HepG2 (cell line): Measurements from ENCODE around the gene ADCY6. TPM values are rescaled to one million over a fixed set of nuclear protein-coding genes. Genes with fewer than 3 reads are reported as not detected.

Source experiments
- AKAP8 ChIP-seq: sonication (generic); formaldehyde crosslinking; IDR thresholded peaks from 2 replicates; pipeline ENCODE4 v1.5.1; 2020; ENCODE audit warnings: mild to moderate bottlenecking, missing genetic modification reagents
- DPF2 ChIP-seq: sonication (generic); formaldehyde crosslinking; IDR thresholded peaks from 2 replicates; pipeline ENCODE4 v1.4.0; 2020; ENCODE audit warnings: mild to moderate bottlenecking, low read depth, missing genetic modification reagents, borderline replicate concordance
- GLI4 ChIP-seq: sonication (generic); formaldehyde crosslinking; IDR thresholded peaks from 2 replicates; pipeline ENCODE4 v1.5.1; 2020; ENCODE audit warnings: missing genetic modification reagents, mild to moderate bottlenecking, moderate library complexity, borderline replicate concordance
- HMG20B ChIP-seq: conservative IDR thresholded peaks from 2 replicates; pipeline ENCODE4 v1.6.1; 2016; ENCODE audit warnings: missing genetic modification reagents, missing compliant biosample characterization
- JARID2 ChIP-seq: sonication (generic); formaldehyde crosslinking; IDR thresholded peaks from 2 replicates; pipeline ENCODE4 v1.8.1; 2023; ENCODE audit warnings: missing genetic modification reagents, inconsistent platforms; ENCODE audit not compliant: insufficient replicate concordance
- MED8 ChIP-seq: sonication (generic); formaldehyde crosslinking; IDR thresholded peaks from 2 replicates; pipeline ENCODE4 v1.8.1; 2023; ENCODE audit warnings: mild to moderate bottlenecking, missing genetic modification reagents; ENCODE audit not compliant: insufficient replicate concordance
- NFATC3 ChIP-seq: sonication (generic); formaldehyde crosslinking; IDR thresholded peaks from 2 replicates; pipeline ENCODE4 v1.5.1; 2020; ENCODE audit warnings: mild to moderate bottlenecking, missing genetic modification reagents
- PAX8 ChIP-seq: sonication (generic); formaldehyde crosslinking; IDR thresholded peaks from 2 replicates; pipeline ENCODE4 v1.8.0; 2022; ENCODE audit warnings: mild to moderate bottlenecking, missing genetic modification reagents, borderline replicate concordance
- SIX4 ChIP-seq: sonication (generic); formaldehyde crosslinking; IDR thresholded peaks from 2 replicates; pipeline ENCODE4 v1.4.0; 2020; ENCODE audit warnings: missing genetic modification reagents
- SMARCE1 ChIP-seq: fragments of 450-650 bp; IDR thresholded peaks from 2 replicates; pipeline ENCODE4 v1.6.1; 2017; ENCODE audit warnings: borderline replicate concordance
- ZNF101 ChIP-seq: sonication (generic); formaldehyde crosslinking; IDR thresholded peaks from 2 replicates; pipeline ENCODE4 v1.4.0; 2020; ENCODE audit warnings: mild to moderate bottlenecking, low read depth, missing genetic modification reagents, borderline replicate concordance
- ZNF17 ChIP-seq: sonication (generic); formaldehyde crosslinking; IDR thresholded peaks from 2 replicates; pipeline ENCODE4 v1.5.0; 2020; ENCODE audit warnings: mild to moderate bottlenecking, missing genetic modification reagents
- ZNF296 ChIP-seq: sonication (generic); formaldehyde crosslinking; conservative IDR thresholded peaks from 2 replicates; pipeline ENCODE4 v1.5.0; 2020; ENCODE audit warnings: mild to moderate bottlenecking, missing genetic modification reagents
- ZNF333 ChIP-seq: sonication (generic); formaldehyde crosslinking; IDR thresholded peaks from 2 replicates; pipeline ENCODE4 v1.4.0; 2020; ENCODE audit warnings: mild to moderate bottlenecking, missing genetic modification reagents, borderline replicate concordance
- ZNF350 ChIP-seq: sonication (generic); formaldehyde crosslinking; IDR thresholded peaks from 2 replicates; pipeline ENCODE4 v1.4.0; 2020; ENCODE audit warnings: mild to moderate bottlenecking, low read depth, missing genetic modification reagents, borderline replicate concordance
- ZNF589 ChIP-seq: sonication (generic); formaldehyde crosslinking; conservative IDR thresholded peaks from 2 replicates; pipeline ENCODE4 v1.8.0; 2022; ENCODE audit warnings: mild to moderate bottlenecking, moderate library complexity, missing genetic modification reagents
- ZNF746 ChIP-seq: sonication (generic); formaldehyde crosslinking; IDR thresholded peaks from 2 replicates; pipeline ENCODE4 v1.8.0; 2022; ENCODE audit warnings: mild to moderate bottlenecking, missing genetic modification reagents
- polyA plus RNA-seq, 8 experiments: library from polyadenylated mRNA; depleted of rRNA in 3 of 8; stranded (reverse) in 7 of 8; unstranded in 1 of 8; fragments of >200 nt; fragmentation: Illumina TruSeq in 4 of 8; extraction: Trizol in 4 of 8; gene quantifications; 2 replicates each; pipeline versions ENCODE4 v1.2.1 to v1.2.3, GENCODE V29; 2011 to 2016; ENCODE audit warnings: low read depth in 4 of 8, missing spikeins in 1 of 8, mixed read lengths in 1 of 8; ENCODE audit not compliant: insufficient read depth in 1 of 8
- total RNA-seq, 5 experiments: library from RNA; depleted of rRNA; stranded (reverse); fragments of >200 nt; fragmentation: Illumina TruSeq; extraction: Trizol; gene quantifications; 2 replicates each; pipeline ENCODE4 v1.2.3, GENCODE V29; 2016; ENCODE audit warnings: low read depth in 1 of 5
- TF ChIP-seq, protein P1 (sequence below): sonication (generic); formaldehyde crosslinking; IDR thresholded peaks from 2 replicates; pipeline ENCODE4 v1.4.0; 2020; ENCODE audit warnings: missing genetic modification reagents, borderline replicate concordance
- TF ChIP-seq, protein P2 (sequence below): sonication (generic); formaldehyde crosslinking; IDR thresholded peaks from 2 replicates; pipeline ENCODE4 v1.8.0; 2023; ENCODE audit warnings: mild to moderate bottlenecking, missing genetic modification reagents

The ADCY6 gene
- total and polyA plus RNA-seq, 2 of the 13 experiments (the other 11 are each of a cell fraction or from before 2014, with no cell fraction given), result 10.6 to 11.8 TPM

DNA sequence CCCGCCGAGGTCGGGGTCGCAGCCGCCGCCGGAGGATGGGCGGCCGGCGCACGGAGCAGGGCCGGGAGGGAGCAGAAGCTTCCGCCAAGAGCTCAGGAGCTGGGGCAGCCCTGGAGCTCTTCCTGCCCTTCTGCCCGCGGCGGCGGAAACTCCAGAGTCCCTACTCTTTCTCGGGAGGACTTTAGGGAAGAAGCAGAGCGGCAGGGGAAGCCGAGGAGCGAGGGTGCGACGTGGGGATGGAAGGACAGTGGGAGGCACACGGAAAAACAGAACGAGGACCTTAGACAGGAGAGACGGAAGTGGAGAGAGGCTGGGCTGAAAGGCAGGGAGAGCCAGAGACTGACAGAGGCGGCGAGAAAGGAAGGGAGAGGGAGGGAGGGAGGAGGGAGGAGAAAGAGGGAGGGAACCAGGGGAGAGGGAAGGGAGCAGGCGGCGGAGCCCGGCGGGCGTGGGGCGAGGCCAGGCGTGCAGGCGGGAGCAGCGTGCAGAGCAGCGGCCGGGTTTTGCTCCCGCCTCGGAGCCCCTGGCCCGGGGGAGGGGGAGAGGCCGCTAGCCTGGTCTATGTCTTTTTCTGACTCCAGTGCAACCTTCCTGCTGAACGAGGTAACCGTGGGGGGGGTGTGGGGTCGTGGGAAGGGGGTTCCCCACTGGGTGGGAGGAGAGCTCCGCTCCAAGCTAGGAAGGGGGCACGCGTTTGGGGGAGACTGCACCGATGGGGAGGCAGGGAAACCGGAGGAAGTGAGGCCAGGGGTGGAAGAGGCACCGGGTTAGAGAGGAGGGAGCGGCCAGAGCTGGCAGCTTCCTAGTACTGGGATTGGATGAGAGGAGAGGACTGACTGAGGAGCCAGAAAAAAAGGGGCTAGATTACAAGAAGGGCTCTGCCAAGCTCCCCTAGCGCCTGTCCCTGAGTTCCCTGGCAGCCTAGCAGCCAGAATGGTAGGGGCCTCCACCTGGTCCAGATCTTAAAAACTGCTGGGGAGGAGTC lies 26.5 kb upstream of the ADCY6 start (continued):
- TF ChIP-seq ZNF589 (CRISPR knock-in tag) (no peak), PAX8 (CRISPR knock-in tag) (no peak), NFATC3 (CRISPR knock-in tag) (no peak), AKAP8 (CRISPR knock-in tag) (no peak), ZNF333 (CRISPR knock-in tag) (0 out of 2 replicates have a peak, but pooled peaks have one; percentile 5), ZNF296 (CRISPR knock-in tag) (no peak), ZNF17 (CRISPR knock-in tag) (no peak), GLI4 (no peak), ZNF746 (CRISPR knock-in tag) (peak; percentile 79), HMG20B (CRISPR knock-in tag) (no peak), ZNF101 (CRISPR knock-in tag) (no peak), SMARCE1 (no peak), DPF2 (CRISPR knock-in tag) (no peak; the same call in 1 of the 2 replicates), SIX4 (CRISPR knock-in tag) (no peak), JARID2 (CRISPR knock-in tag) (no peak), ZNF350 (no peak; the same call in 1 of the 2 replicates), MED8 (CRISPR knock-in tag) (peak; percentile 7)
- TF ChIP-seq, protein P1, sequence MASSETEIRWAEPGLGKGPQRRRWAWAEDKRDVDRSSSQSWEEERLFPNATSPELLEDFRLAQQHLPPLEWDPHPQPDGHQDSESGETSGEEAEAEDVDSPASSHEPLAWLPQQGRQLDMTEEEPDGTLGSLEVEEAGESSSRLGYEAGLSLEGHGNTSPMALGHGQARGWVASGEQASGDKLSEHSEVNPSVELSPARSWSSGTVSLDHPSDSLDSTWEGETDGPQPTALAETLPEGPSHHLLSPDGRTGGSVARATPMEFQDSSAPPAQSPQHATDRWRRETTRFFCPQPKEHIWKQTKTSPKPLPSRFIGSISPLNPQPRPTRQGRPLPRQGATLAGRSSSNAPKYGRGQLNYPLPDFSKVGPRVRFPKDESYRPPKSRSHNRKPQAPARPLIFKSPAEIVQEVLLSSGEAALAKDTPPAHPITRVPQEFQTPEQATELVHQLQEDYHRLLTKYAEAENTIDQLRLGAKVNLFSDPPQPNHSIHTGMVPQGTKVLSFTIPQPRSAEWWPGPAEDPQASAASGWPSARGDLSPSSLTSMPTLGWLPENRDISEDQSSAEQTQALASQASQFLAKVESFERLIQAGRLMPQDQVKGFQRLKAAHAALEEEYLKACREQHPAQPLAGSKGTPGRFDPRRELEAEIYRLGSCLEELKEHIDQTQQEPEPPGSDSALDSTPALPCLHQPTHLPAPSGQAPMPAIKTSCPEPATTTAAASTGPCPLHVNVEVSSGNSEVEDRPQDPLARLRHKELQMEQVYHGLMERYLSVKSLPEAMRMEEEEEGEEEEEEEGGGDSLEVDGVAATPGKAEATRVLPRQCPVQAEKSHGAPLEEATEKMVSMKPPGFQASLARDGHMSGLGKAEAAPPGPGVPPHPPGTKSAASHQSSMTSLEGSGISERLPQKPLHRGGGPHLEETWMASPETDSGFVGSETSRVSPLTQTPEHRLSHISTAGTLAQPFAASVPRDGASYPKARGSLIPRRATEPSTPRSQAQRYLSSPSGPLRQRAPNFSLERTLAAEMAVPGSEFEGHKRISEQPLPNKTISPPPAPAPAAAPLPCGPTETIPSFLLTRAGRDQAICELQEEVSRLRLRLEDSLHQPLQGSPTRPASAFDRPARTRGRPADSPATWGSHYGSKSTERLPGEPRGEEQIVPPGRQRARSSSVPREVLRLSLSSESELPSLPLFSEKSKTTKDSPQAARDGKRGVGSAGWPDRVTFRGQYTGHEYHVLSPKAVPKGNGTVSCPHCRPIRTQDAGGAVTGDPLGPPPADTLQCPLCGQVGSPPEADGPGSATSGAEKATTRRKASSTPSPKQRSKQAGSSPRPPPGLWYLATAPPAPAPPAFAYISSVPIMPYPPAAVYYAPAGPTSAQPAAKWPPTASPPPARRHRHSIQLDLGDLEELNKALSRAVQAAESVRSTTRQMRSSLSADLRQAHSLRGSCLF, result no peak
- TF ChIP-seq, protein P2, sequence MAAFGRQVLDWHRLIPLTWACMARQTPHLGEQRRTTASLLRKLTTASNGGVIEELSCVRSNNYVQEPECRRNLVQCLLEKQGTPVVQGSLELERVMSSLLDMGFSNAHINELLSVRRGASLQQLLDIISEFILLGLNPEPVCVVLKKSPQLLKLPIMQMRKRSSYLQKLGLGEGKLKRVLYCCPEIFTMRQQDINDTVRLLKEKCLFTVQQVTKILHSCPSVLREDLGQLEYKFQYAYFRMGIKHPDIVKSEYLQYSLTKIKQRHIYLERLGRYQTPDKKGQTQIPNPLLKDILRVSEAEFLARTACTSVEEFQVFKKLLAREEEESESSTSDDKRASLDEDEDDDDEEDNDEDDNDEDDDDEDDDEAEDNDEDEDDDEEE (CRISPR knock-in tag), result 0 out of 2 replicates have a peak, but pooled peaks have one; percentile 2
